ENCODE data around the gene HS3ST5.

Gene HS3ST5

GRCh38 chr6:114276783-114277182 lies 66.0 kb downstream of the HS3ST5 start:
- Histone ChIP-seq H3K9ac (ENCODE audit: low read length) (no peak overlapping the region), H3K27ac (ENCODE audit: low read depth, low read length) (no peak overlapping the region), H3K36me3 (ENCODE audit: control insufficient read depth, insufficient read depth, low read length) (no peaks in the 10 kb centered on the region), H3K4me1 (ENCODE audit: control insufficient read depth, insufficient read depth, low read length) (peaks cover 29% of the 10 kb centered on the region), H3K27me3 (ENCODE audit: control insufficient read depth, insufficient read depth, low read length) (no peaks in the 10 kb centered on the region), H3K4me3 (ENCODE audit: low read depth, low read length) (no peak overlapping the region), H3K9me3 (ENCODE audit: control insufficient read depth, insufficient read depth, low read depth, low read length) (no peaks in the 10 kb centered on the region)

GRCh38 chr6:114274836-114275235 lies 68.0 kb downstream of the HS3ST5 start:
- Histone ChIP-seq H3K27me3 (ENCODE audit: control insufficient read depth, insufficient read depth, low read length) (no peaks in the 10 kb centered on the region), H3K4me3 (ENCODE audit: low read depth, low read length) (no peak overlapping the region), H3K36me3 (ENCODE audit: control insufficient read depth, insufficient read depth, low read length) (no peaks in the 10 kb centered on the region), H3K4me1 (ENCODE audit: control insufficient read depth, insufficient read depth, low read length) (peaks cover 13% of the 10 kb centered on the region), H3K9me3 (ENCODE audit: control insufficient read depth, insufficient read depth, low read depth, low read length) (no peaks in the 10 kb centered on the region), H3K27ac (ENCODE audit: low read depth, low read length) (no peak overlapping the region), H3K9ac (ENCODE audit: low read length) (no peak overlapping the region)

- no peak overlapping the region for H3K9ac ChIP-seq (ENCODE audit: low read length)
- no peaks in the 10 kb centered on the region for H3K9me3 ChIP-seq (ENCODE audit: control insufficient read depth, insufficient read depth, low read depth, low read length)
- H3K4me3 ChIP-seq (ENCODE audit: low read depth, low read length), result no peak overlapping the region
- H3K27ac ChIP-seq (ENCODE audit: low read depth, low read length), result no peak overlapping the region
- peaks cover 2% of the 10 kb centered on the region; the same call in 1 of the 2 replicates for H3K4me1 ChIP-seq (ENCODE audit: control insufficient read depth, insufficient read depth, low read length)
- no peaks in the 10 kb centered on the region for H3K27me3 ChIP-seq (ENCODE audit: control insufficient read depth, insufficient read depth, low read length)
- no peaks in the 10 kb centered on the region for H3K36me3 ChIP-seq (ENCODE audit: control insufficient read depth, insufficient read depth, low read length)
Measured at GRCh38 chr6:114272582-114272981, 70.2 kb downstream of the HS3ST5 start.

- Histone ChIP-seq H3K27me3 (ENCODE audit: control insufficient read depth, insufficient read depth, low read length) (no peaks in the 10 kb centered on the region), H3K4me1 (ENCODE audit: control insufficient read depth, insufficient read depth, low read length) (no peaks in the 10 kb centered on the region), H3K4me3 (ENCODE audit: low read depth, low read length) (no peak overlapping the region), H3K9me3 (ENCODE audit: control insufficient read depth, insufficient read depth, low read depth, low read length) (no peaks in the 10 kb centered on the region), H3K36me3 (ENCODE audit: control insufficient read depth, insufficient read depth, low read length) (no peaks in the 10 kb centered on the region), H3K27ac (ENCODE audit: low read depth, low read length) (no peak overlapping the region), H3K9ac (ENCODE audit: low read length) (no peak overlapping the region)
Measured at GRCh38 chr6:114271405-114271804, 71.4 kb downstream of the HS3ST5 start.

- Histone ChIP-seq H3K4me3 (ENCODE audit: low read depth, low read length) (no peak overlapping the region), H3K4me1 (ENCODE audit: control insufficient read depth, insufficient read depth, low read length) (no peaks in the 10 kb centered on the region), H3K9ac (ENCODE audit: low read length) (no peak overlapping the region), H3K27me3 (ENCODE audit: control insufficient read depth, insufficient read depth, low read length) (no peaks in the 10 kb centered on the region), H3K36me3 (ENCODE audit: control insufficient read depth, insufficient read depth, low read length) (no peaks in the 10 kb centered on the region), H3K27ac (ENCODE audit: low read depth, low read length) (no peak overlapping the region), H3K9me3 (ENCODE audit: control insufficient read depth, insufficient read depth, low read depth, low read length) (no peaks in the 10 kb centered on the region)
Measured at GRCh38 chr6:114267897-114268296, 74.9 kb downstream of the HS3ST5 start.

- Histone ChIP-seq H3K9me3 (ENCODE audit: control insufficient read depth, insufficient read depth, low read depth, low read length) (0 out of 2 replicates have a peak, but pooled peaks cover 2% of the 10 kb centered on the region), H3K27me3 (ENCODE audit: control insufficient read depth, insufficient read depth, low read length) (no peaks in the 10 kb centered on the region), H3K27ac (ENCODE audit: low read depth, low read length) (no peak overlapping the region), H3K4me3 (ENCODE audit: low read depth, low read length) (no peak overlapping the region), H3K9ac (ENCODE audit: low read length) (no peak overlapping the region), H3K36me3 (ENCODE audit: control insufficient read depth, insufficient read depth, low read length) (no peaks in the 10 kb centered on the region), H3K4me1 (ENCODE audit: control insufficient read depth, insufficient read depth, low read length) (no peaks in the 10 kb centered on the region)
Measured at GRCh38 chr6:114260810-114261209, 82.0 kb downstream of the HS3ST5 start.

- no peak overlapping the region for H3K9ac ChIP-seq (ENCODE audit: low read length)
- H3K27me3 ChIP-seq (ENCODE audit: control insufficient read depth, insufficient read depth, low read length), result no peaks in the 10 kb centered on the region
- H3K4me1 ChIP-seq (ENCODE audit: control insufficient read depth, insufficient read depth, low read length), result no peaks in the 10 kb centered on the region
- peaks cover 21% of the 10 kb centered on the region for H3K9me3 ChIP-seq (ENCODE audit: control insufficient read depth, insufficient read depth, low read depth, low read length)
- H3K27ac ChIP-seq (ENCODE audit: low read depth, low read length), result no peak overlapping the region
- no peaks in the 10 kb centered on the region for H3K36me3 ChIP-seq (ENCODE audit: control insufficient read depth, insufficient read depth, low read length)
- no peak overlapping the region for H3K4me3 ChIP-seq (ENCODE audit: low read depth, low read length)
Measured at GRCh38 chr6:114258376-114258775, 84.4 kb downstream of the HS3ST5 start.

- H3K9me3 ChIP-seq (ENCODE audit: control insufficient read depth, insufficient read depth, low read depth, low read length), result peaks cover 21% of the 10 kb centered on the region
- no peaks in the 10 kb centered on the region for H3K27me3 ChIP-seq (ENCODE audit: control insufficient read depth, insufficient read depth, low read length)
- no peak overlapping the region for H3K9ac ChIP-seq (ENCODE audit: low read length)
- no peaks in the 10 kb centered on the region for H3K4me1 ChIP-seq (ENCODE audit: control insufficient read depth, insufficient read depth, low read length)
- no peaks in the 10 kb centered on the region for H3K36me3 ChIP-seq (ENCODE audit: control insufficient read depth, insufficient read depth, low read length)
- H3K4me3 ChIP-seq (ENCODE audit: low read depth, low read length), result no peak overlapping the region
- no peak overlapping the region for H3K27ac ChIP-seq (ENCODE audit: low read depth, low read length)
Measured at GRCh38 chr6:114253431-114253830, 89.4 kb downstream of the HS3ST5 start.

GRCh38 chr6:114249522-114249921 lies 93.3 kb downstream of the HS3ST5 start:
- H3K27ac ChIP-seq (ENCODE audit: low read depth, low read length), result no peak overlapping the region
- H3K4me3 ChIP-seq (ENCODE audit: low read depth, low read length), result no peak overlapping the region
- H3K27me3 ChIP-seq (ENCODE audit: control insufficient read depth, insufficient read depth, low read length), result no peaks in the 10 kb centered on the region
- H3K9me3 ChIP-seq (ENCODE audit: control insufficient read depth, insufficient read depth, low read depth, low read length), result peaks cover 7% of the 10 kb centered on the region; the same call in 1 of the 2 replicates
- peaks cover 7% of the 10 kb centered on the region; the same call in 1 of the 2 replicates for H3K4me1 ChIP-seq (ENCODE audit: control insufficient read depth, insufficient read depth, low read length)
- H3K9ac ChIP-seq (ENCODE audit: low read length), result no peak overlapping the region
- H3K36me3 ChIP-seq (ENCODE audit: control insufficient read depth, insufficient read depth, low read length), result no peaks in the 10 kb centered on the region

GRCh38 chr6:114247101-114247500 lies 95.7 kb downstream of the HS3ST5 start:
- no peak overlapping the region for H3K9ac ChIP-seq (ENCODE audit: low read length)
- H3K27ac ChIP-seq (ENCODE audit: low read depth, low read length), result no peak overlapping the region
- no peaks in the 10 kb centered on the region for H3K27me3 ChIP-seq (ENCODE audit: control insufficient read depth, insufficient read depth, low read length)
- no peaks in the 10 kb centered on the region for H3K9me3 ChIP-seq (ENCODE audit: control insufficient read depth, insufficient read depth, low read depth, low read length)
- H3K4me1 ChIP-seq (ENCODE audit: control insufficient read depth, insufficient read depth, low read length), result peaks cover 7% of the 10 kb centered on the region; the same call in 1 of the 2 replicates
- no peaks in the 10 kb centered on the region for H3K36me3 ChIP-seq (ENCODE audit: control insufficient read depth, insufficient read depth, low read length)
- H3K4me3 ChIP-seq (ENCODE audit: low read depth, low read length), result no peak overlapping the region

- Histone ChIP-seq H3K27ac (ENCODE audit: low read depth, low read length) (no peak overlapping the region), H3K9ac (ENCODE audit: low read length) (no peak overlapping the region), H3K27me3 (ENCODE audit: control insufficient read depth, insufficient read depth, low read length) (no peaks in the 10 kb centered on the region), H3K4me1 (ENCODE audit: control insufficient read depth, insufficient read depth, low read length) (0 out of 2 replicates have a peak, but pooled peaks cover 3% of the 10 kb centered on the region), H3K9me3 (ENCODE audit: control insufficient read depth, insufficient read depth, low read depth, low read length) (no peaks in the 10 kb centered on the region), H3K36me3 (ENCODE audit: control insufficient read depth, insufficient read depth, low read length) (no peaks in the 10 kb centered on the region), H3K4me3 (ENCODE audit: low read depth, low read length) (no peak overlapping the region)
Measured at GRCh38 chr6:114240796-114241195, 102.0 kb downstream of the HS3ST5 start.

GRCh38 chr6:114228675-114229074 lies 114.1 kb downstream of the HS3ST5 start:
- H3K4me3 ChIP-seq (ENCODE audit: low read depth, low read length), result no peak overlapping the region
- no peak overlapping the region for H3K9ac ChIP-seq (ENCODE audit: low read length)
- peaks cover 3% of the 10 kb centered on the region; the same call in 1 of the 2 replicates for H3K4me1 ChIP-seq (ENCODE audit: control insufficient read depth, insufficient read depth, low read length)
- H3K36me3 ChIP-seq (ENCODE audit: control insufficient read depth, insufficient read depth, low read length), result no peaks in the 10 kb centered on the region
- peaks cover 7% of the 10 kb centered on the region; the same call in 1 of the 2 replicates for H3K9me3 ChIP-seq (ENCODE audit: control insufficient read depth, insufficient read depth, low read depth, low read length)
- no peak overlapping the region for H3K27ac ChIP-seq (ENCODE audit: low read depth, low read length)
- no peaks in the 10 kb centered on the region for H3K27me3 ChIP-seq (ENCODE audit: control insufficient read depth, insufficient read depth, low read length)

Data from HUES6 (cell line).